CD4-positive, alpha-beta T cell (primary cell): Measurements from ENCODE around the gene NKX6-1. TPM values are rescaled to one million over a fixed set of nuclear protein-coding genes. Genes with fewer than 3 reads are reported as not detected.

Experiments used
- ATAC-seq: fragments of 200-7000 bp; cut with Tn5 transposase; one replicate; pipeline ENCODE4 v1.10.0; 2022; ENCODE audit warnings: mild to moderate bottlenecking; ENCODE audit not compliant: poor library complexity
- CTCF ChIA-PET: fragments of 350-600 bp; sonication (Branson Sonifier 250); formaldehyde crosslinking; loops from one replicate; lab custom pipeline; 2021; ENCODE audit warnings: antibody characterized with exemption, inconsistent platforms; lab: Charles Lee
- POLR2A ChIA-PET: fragments of 350-600 bp; sonication (Branson Sonifier 250); formaldehyde crosslinking; loops from one replicate; lab custom pipeline; 2021; ENCODE audit warnings: antibody characterized with exemption, inconsistent platforms; lab: Charles Lee
- DNase-seq, 14 experiments: peaks; one replicate each; pipeline ENCODE4 v3.0.0-alpha.2; 2013 to 2020; ENCODE audit warnings: mixed read lengths in 2 of 14
- H3K27ac ChIP-seq, 2 donors: one replicate each; pipeline versions ENCODE4 v1.5.1 to v1.7.0; 2013; ENCODE audit warnings: low read length in 2 of 2, low read depth in 1 of 2, mild to moderate bottlenecking in 1 of 2
- H3K27me3 ChIP-seq, 2 experiments: 1 replicate in 1 of 2; 2 replicates in 1 of 2; pipeline versions ENCODE4 v1.6.1 to v1.7.0; 2013; ENCODE audit warnings: low read length in 2 of 2, control low read depth in 1 of 2, mild to moderate bottlenecking in 1 of 2, moderate library complexity in 1 of 2; ENCODE audit not compliant: insufficient read depth in 2 of 2, control insufficient read depth in 1 of 2
- H3K36me3 ChIP-seq: one replicate; pipeline ENCODE4 v1.6.1; 2013; ENCODE audit warnings: low read length, control low read depth; ENCODE audit not compliant: insufficient read depth
- H3K4me1 ChIP-seq: one replicate; pipeline ENCODE4 v1.6.1; 2013; ENCODE audit warnings: low read length, control low read depth; ENCODE audit not compliant: insufficient read depth
- H3K4me3 ChIP-seq: one replicate; pipeline ENCODE4 v1.5.1; 2013; ENCODE audit warnings: mild to moderate bottlenecking, low read length, moderate library complexity
- H3K9me3 ChIP-seq, 2 experiments: 1 replicate in 1 of 2; 2 replicates in 1 of 2; pipeline versions ENCODE4 v1.6.1 to v1.7.0; 2013; ENCODE audit warnings: low read length in 2 of 2, mild to moderate bottlenecking in 2 of 2, control low read depth in 1 of 2, moderate library complexity in 1 of 2; ENCODE audit not compliant: control insufficient read depth in 1 of 2, insufficient read depth in 1 of 2
- H3K27ac Mint-ChIP-seq: one replicate; pipeline ENCODE4 v1.8.0; 2020; ENCODE audit warnings: mixed read lengths
- H3K27me3 Mint-ChIP-seq: one replicate; pipeline ENCODE4 v1.8.0; 2021; ENCODE audit warnings: mixed read lengths
- H3K36me3 Mint-ChIP-seq: one replicate; pipeline ENCODE4 v1.8.0; 2021; ENCODE audit warnings: low read depth, mixed read lengths
- H3K4me1 Mint-ChIP-seq: one replicate; pipeline ENCODE4 v1.8.0; 2021; ENCODE audit warnings: low read depth, mixed read lengths
- H3K4me3 Mint-ChIP-seq: one replicate; pipeline ENCODE4 v1.8.0; 2020; ENCODE audit warnings: mild to moderate bottlenecking, mixed read lengths
- H3K9me3 Mint-ChIP-seq: one replicate; pipeline ENCODE4 v1.8.0; 2020; ENCODE audit warnings: mixed read lengths
- CTCF ChIP-seq: fragments of 200-600 bp; IDR thresholded peaks from one replicate; pipeline ENCODE4 v1.8.0; 2022; ENCODE audit warnings: antibody characterized with exemption, mild to moderate bottlenecking
- intact Hi-C, 2 experiments: fragments of 100-400 bp; cut with DNase I in 1 of 2; cut with micrococcal nuclease in 1 of 2; formaldehyde crosslinking; loops; one replicate each; pipeline versions ENCODE4 v1.15.1 to v1.9.0; 2023 to 2025; cut with DNase I, micrococcal nuclease
- total RNA-seq, 174 experiments: library from RNA in 2 of 174; stranded (reverse) in 2 of 174; gene quantifications; one replicate each; pipeline ENCODE4 v1.2.3 and lab custom pipeline; 2021 to 2026

The NKX6-1 gene
- total RNA-seq, 2 experiments from 2014 or later: not detected

- Mint-ChIP-seq H3K27me3 (peaks cover 76% of the 10 kb centered on the region), H3K4me1 (peaks cover 4% of the 10 kb centered on the region), H3K27ac (no peak overlapping the region), H3K9me3 (no peaks in the 10 kb centered on the region), H3K36me3 (no peaks in the 10 kb centered on the region), H3K4me3 (no peak overlapping the region)
- Histone ChIP-seq H3K4me3 (no peak overlapping the region), H3K9me3 (peaks cover 0 to 2% of the 10 kb centered on the region in 2 experiments), H3K27ac (no peak overlapping the region), H3K27me3 (peaks cover 25 to 78% of the 10 kb centered on the region in 2 experiments), H3K4me1 (no peaks in the 10 kb centered on the region), H3K36me3 (no peaks in the 10 kb centered on the region)
- ATAC-seq: no peak
- ChIA-PET CTCF (no interaction called here), POLR2A (no interaction called here)
- intact Hi-C loops: no loop called here
- no peak for TF ChIP-seq CTCF
- DNase-seq: no peak
Measured at GRCh38 chr4:84507941-84508340, 8.8 kb upstream of the NKX6-1 start.

- ATAC-seq: no peak
- Histone ChIP-seq H3K4me1 (peaks cover under 1% of the 10 kb centered on the region), H3K27me3 (peaks cover 56 to 89% of the 10 kb centered on the region in 2 experiments), H3K36me3 (no peaks in the 10 kb centered on the region), H3K9me3 (peaks cover 10 to 18% of the 10 kb centered on the region in 2 experiments), H3K4me3 (no peak overlapping the region), H3K27ac (no peak overlapping the region)
- no peak overlapping the region for H3K27ac Mint-ChIP-seq
- TF ChIP-seq CTCF: no peak
- intact Hi-C loops: no loop called here
- POLR2A ChIA-PET: no interaction called here
- CTCF ChIA-PET: no interaction called here
- H3K4me3 Mint-ChIP-seq: no peak overlapping the region
- no peaks in the 10 kb centered on the region for H3K9me3 Mint-ChIP-seq
- no peaks in the 10 kb centered on the region for H3K36me3 Mint-ChIP-seq
- peaks cover 84% of the 10 kb centered on the region for H3K27me3 Mint-ChIP-seq
- DNase-seq: no peak
- H3K4me1 Mint-ChIP-seq: peaks cover 7% of the 10 kb centered on the region
Measured at GRCh38 chr4:84504821-84505220, 5.7 kb upstream of the NKX6-1 start.

GRCh38 chr4:84503495-84504437 lies 4.7 kb upstream of the NKX6-1 start:
- DNase-seq (peak in 3 of 14 experiments; percentile 36 to 52 (median 46)), ATAC-seq (peak; percentile 56)
- TF ChIP-seq CTCF: no peak
- Mint-ChIP-seq H3K27me3 (peaks cover 89% of the 10 kb centered on the region), H3K4me3 (peak overlapping the region; percentile 60), H3K9me3 (no peaks in the 10 kb centered on the region), H3K4me1 (peaks cover 15% of the 10 kb centered on the region), H3K27ac (no peak overlapping the region), H3K36me3 (no peaks in the 10 kb centered on the region)
- peaks cover 10 to 29% of the 10 kb centered on the region in 2 experiments for H3K9me3 ChIP-seq
- POLR2A ChIA-PET: interaction anchor here (1.3 kb wide), 1 partner anchor 23 kb away, joined by 4 read pairs; no protein-coding TSS in a partner anchor
- no peaks in the 10 kb centered on the region for H3K36me3 ChIP-seq
- peaks cover 11% of the 10 kb centered on the region for H3K4me1 ChIP-seq
- H3K4me3 ChIP-seq: no peak overlapping the region
- H3K27ac ChIP-seq: no peak overlapping the region
- CTCF ChIA-PET: no interaction called here
- peaks cover 67 to 90% of the 10 kb centered on the region in 2 experiments for H3K27me3 ChIP-seq
- intact Hi-C loops: no loop called here
